Erythroblast (primary cell): Measurements from ENCODE around the gene SUPT6H.

Experiments used
- GATA1 ChIP-seq: IDR thresholded peaks from 2 replicates; pipeline ENCODE4 v1.6.1; 2011; ENCODE audit warnings: low read depth, mild to moderate bottlenecking, control low read depth, low read length, moderate library complexity
- POLR2A ChIP-seq: IDR thresholded peaks from 2 replicates; pipeline ENCODE4 v1.6.1; 2011; ENCODE audit warnings: mild to moderate bottlenecking, low read length

- TF ChIP-seq POLR2A (no peak), GATA1 (no peak)
These were observed 26.5 kb upstream of the SUPT6H start for GRCh38 chr17:28635506-28635905.
